LHCN-M2 (cell line): ENCODE measurements around the gene GJB5. TPM values are rescaled to one million over a fixed set of nuclear protein-coding genes. Genes with fewer than 3 reads are reported as not detected.
"Not testable (repeated sequence)": the region's sequence is repeated elsewhere in the genome, so short reads cannot be mapped to it uniquely, and the experiment has no call there.

Experiments
- DNase-seq: peaks from one replicate; pipeline ENCODE4 v3.0.0-alpha.2; 2012; ENCODE audit warnings: low read depth
- total RNA-seq: library from RNA; depleted of rRNA; stranded (reverse); fragments of >200 nt; gene quantifications from 2 replicates; pipeline ENCODE4 v1.2.3, GENCODE V29; 2014

Gene GJB5
- total RNA-seq, 1 experiment from 2014 or later, result not detected

DNA sequence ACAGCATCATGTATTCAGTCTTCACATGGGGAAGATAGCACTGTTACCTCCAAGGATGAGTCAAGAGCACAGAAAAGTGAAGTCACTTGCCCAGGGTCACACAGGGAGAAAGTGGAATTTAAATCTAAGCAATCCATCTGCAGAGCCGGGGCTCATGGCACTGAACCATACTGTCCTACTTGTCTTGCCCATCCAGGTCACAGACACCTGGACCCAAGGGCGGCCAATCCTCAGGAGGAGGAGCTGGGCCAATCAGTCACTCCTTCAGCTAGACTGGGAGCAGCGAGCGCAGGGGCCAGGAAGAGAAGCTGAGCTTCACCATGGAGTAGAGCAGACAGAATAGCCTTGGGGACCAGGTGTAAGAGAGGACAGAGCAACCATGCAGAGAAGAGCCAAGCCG is 9.2 kb upstream of the GJB5 start:
- no peak for DNase-seq

DNA sequence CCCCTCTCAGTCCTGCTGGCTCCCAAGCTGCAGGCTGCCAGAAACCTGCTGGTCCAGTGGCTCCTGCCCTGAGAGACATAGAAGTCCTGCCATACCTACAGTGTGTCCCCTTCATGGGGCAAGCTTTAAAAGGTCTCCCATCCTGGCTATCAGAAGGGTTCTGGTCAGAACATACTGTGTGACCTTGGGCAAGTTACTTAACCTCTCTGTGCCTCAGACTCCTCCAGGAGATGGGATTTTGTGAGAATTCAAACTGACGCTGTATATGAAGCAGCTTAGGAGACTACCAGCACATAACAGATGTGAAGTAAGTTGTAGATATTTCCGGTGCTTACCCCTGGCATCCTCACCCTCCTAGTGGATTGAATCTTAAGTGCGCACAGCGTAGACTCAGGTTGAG is 8.7 kb upstream of the GJB5 start:
- DNase-seq, result no peak

DNA sequence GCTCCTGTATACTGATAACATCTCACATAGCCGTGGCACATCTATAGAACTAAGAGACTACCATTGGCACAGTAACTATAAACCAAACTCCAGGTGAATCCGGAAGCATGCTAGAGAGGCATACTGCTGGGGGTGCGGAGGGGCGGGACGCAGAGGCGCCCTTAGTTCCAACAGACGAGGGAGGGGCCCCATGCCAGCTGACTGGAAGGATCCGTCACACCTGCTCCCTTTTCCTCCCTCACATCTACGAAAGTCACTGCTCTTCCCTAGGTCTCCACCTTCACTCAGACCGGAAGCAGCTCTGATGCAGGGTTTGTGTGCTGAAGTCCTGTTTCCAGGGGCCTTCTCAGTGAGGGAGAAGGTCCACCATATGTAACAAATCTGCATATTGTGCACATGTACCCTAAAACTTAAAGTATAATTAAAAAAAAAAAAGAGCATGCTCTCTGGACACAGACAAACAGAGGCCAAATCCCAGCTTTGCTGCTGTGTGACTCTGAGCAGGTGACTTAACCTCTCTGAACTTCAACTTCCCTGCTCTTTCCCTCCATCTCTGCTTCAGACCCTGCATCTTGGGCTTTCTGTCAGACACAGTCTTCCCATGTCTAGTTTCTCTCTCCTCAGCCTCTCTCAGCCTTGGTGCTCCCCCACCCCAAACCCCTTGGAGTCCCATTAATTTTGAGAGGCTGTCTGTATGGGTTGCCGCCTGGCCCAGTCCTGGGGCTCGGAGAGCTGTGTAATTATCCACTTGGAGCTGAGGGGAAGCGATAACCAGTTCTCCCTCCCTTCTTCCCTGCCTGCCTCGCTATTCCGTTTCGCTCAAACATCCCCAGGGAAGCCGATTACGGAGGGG is 7.8 kb upstream of the GJB5 start:
- no peak for DNase-seq

DNA sequence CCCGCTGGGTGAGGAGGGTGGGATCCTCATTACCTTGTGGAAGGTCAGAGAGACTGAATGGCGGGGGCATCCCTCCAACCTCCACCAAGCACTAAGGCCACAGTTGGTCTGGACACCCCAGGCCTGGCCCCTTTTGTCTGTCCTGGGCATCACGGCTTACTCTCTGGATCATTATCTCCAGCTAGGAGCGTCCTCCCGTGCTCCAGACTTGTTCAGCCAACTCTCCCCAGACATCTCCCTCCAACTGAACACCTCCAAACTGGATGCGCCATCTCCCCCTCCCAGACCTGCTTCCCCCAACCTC is 7.3 kb upstream of the GJB5 start:
- DNase-seq, result no peak

DNA sequence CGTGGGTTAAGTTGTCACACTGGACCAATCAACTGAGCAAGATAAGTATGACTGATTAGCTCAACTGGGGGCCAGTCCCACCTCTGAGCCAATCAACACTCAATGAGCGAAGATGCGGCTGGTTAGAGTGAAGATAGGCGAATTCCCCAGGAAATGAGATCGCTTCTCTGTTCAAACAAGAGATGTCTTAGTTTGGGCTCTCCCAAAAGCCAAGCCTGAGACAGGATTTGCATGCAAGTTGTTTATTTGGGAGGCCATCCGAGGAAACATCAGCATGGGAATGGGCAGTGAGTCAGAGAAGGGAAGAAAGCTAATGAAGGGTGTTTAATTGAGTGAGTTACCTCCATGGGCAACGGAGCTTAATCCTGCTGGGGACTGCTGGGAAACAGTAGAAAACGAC is 4.9 kb upstream of the GJB5 start:
- DNase-seq, result no peak

DNA sequence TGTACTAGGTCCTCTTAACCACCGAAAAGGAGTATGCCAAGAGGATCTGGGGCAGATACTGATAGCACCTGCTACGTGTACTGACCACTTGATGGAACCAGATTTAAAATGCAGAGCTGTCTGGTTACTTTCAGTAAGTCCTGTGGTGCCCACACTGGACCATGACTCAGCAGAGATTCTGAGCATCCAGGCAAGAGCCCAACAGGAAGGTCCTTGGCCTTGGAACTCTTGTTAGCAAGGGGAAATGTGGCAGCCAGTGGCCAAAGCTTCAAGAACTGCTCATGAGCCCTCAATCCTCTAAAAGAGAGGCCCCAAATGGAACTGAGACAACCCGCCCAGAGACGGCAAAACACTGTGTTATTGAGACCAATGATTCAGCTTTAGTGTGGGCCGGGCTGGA is 4.2 kb upstream of the GJB5 start:
- no peak for DNase-seq

DNA sequence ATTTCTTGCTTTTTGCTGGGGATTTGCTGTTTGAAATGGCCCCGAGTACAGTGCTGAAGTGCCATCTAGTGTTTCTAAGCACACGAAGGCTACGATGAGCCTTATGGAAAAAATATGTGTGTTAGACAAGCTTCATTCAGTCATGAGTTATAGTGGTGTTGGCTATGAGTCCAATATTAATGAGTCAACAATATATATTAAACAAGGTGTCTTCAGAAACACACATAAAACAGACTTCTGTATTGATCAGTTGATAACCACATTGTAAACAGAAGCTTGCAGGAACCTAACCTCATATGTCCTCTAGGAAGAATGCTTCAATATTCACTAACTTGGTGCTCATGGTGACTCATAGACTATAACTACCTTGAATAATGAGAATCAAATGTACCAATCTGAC is 1.7 kb upstream of the GJB5 start:
- DNase-seq, result no peak

DNA sequence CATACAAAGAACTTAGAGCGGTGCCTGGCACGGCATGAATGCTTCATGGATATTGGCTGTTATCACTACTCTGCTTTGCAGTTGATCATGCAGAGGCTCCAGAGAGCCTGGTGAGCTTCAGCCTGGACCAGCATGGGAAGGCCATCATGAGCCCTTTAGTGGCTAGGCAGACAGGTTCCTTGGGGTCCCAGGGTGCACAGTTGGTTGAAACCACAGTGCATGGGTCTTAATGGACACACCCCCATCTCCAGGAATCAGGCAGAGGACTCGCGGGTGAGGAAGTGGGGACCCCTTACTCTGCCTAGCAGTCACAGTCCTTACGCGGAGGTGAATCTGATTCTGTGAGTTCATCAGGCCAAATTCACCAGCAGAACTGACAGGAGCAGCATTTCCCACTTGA is 1.1 kb downstream of the GJB5 start:
- no peak for DNase-seq

DNA sequence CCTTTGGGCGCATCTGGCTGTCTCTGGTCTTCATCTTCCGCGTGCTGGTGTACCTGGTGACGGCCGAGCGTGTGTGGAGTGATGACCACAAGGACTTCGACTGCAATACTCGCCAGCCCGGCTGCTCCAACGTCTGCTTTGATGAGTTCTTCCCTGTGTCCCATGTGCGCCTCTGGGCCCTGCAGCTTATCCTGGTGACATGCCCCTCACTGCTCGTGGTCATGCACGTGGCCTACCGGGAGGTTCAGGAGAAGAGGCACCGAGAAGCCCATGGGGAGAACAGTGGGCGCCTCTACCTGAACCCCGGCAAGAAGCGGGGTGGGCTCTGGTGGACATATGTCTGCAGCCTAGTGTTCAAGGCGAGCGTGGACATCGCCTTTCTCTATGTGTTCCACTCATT is 2.5 kb downstream of the GJB5 start:
- no peak for DNase-seq

DNA sequence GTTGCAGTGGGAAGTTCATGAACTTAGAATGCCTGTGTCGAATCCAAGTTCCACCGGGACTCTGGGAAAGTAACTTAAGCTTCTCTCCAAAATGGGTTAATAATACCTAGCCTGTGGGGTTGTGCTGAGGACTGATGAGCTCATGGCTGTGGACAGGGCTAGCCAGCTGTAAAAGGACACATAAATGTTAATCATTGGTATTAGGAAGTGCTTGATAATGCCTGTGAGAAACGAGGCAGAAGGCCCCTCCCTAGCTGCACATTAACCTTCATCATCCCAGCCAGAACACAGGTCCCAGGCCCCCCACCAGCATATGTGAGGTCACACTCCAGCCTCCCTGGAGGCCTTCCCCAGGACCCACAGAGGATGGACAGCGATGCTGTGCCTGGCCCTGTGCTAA is 3.9 kb downstream of the GJB5 start:
- no peak for DNase-seq

DNA sequence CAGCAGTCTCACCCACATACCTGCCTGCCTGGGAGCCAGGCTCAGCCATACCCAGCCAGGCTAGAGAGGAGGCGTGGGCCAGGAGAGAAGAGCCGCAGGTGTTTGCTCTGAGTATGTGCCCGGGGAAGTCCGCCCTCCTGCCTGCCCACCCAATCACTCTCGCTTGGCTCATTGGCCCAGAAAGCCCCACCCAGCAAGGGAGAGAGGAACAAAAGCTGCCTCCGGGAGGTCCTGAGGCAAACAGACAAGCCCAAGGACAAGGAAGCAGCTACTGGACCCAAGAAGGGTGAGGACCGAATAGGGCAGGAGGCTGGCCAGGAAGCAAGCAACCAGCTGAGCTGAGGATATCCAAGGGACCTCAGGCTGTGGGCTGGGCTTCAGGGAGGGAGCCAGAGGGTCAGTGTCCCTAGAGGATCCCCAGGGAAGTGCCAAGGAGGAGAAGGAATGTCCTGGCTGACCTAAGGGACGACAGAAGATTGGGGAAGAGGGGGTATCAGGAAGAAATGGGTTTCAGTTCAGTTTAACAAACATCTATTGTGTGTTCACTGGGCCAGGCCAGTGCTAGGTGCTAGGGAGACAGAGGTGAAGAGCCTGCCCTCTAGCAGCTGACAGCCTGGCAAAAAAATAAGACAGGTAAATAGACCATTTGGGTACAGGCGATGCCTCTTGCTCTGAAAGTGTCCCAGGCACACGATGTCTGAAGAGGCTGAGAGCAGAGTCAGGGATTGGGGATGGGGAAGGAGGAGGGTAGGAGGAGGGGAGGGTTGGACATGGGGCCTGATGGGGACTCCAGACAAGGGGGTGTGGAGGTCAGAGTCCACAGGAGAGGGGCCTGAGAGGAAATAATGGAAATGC is 4.9 kb downstream of the GJB5 start, which contains the start of gene GJB4:
Gene GJB4 (plus strand): TSS at position 238 of the 855 bp plus-strand sequence. CDS start 1,515 bp downstream, outside the sequence.
- no peak for DNase-seq

DNA sequence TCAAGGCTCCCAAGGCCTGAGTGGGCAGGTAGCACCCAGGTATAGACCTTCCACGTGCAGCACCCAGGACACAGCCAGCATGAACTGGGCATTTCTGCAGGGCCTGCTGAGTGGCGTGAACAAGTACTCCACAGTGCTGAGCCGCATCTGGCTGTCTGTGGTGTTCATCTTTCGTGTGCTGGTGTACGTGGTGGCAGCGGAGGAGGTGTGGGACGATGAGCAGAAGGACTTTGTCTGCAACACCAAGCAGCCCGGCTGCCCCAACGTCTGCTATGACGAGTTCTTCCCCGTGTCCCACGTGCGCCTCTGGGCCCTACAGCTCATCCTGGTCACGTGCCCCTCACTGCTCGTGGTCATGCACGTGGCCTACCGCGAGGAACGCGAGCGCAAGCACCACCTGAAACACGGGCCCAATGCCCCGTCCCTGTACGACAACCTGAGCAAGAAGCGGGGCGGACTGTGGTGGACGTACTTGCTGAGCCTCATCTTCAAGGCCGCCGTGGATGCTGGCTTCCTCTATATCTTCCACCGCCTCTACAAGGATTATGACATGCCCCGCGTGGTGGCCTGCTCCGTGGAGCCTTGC is 6.4 kb downstream of the GJB5 start:
- no peak for DNase-seq

DNA sequence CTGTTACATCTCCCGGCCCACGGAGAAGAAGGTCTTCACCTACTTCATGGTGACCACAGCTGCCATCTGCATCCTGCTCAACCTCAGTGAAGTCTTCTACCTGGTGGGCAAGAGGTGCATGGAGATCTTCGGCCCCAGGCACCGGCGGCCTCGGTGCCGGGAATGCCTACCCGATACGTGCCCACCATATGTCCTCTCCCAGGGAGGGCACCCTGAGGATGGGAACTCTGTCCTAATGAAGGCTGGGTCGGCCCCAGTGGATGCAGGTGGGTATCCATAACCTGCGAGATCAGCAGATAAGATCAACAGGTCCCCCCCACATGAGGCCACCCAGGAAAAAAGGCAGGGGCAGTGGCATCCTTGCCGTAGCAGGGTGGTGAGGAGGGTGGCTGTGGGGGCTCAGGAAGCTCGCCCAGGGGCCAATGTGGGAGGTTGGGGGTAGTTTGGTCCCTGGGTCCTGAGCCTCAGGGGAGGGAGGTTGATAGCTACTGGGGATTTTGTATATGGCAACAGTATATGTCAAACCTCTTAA is 7.0 kb downstream of the GJB5 start:
- no peak for DNase-seq

DNA sequence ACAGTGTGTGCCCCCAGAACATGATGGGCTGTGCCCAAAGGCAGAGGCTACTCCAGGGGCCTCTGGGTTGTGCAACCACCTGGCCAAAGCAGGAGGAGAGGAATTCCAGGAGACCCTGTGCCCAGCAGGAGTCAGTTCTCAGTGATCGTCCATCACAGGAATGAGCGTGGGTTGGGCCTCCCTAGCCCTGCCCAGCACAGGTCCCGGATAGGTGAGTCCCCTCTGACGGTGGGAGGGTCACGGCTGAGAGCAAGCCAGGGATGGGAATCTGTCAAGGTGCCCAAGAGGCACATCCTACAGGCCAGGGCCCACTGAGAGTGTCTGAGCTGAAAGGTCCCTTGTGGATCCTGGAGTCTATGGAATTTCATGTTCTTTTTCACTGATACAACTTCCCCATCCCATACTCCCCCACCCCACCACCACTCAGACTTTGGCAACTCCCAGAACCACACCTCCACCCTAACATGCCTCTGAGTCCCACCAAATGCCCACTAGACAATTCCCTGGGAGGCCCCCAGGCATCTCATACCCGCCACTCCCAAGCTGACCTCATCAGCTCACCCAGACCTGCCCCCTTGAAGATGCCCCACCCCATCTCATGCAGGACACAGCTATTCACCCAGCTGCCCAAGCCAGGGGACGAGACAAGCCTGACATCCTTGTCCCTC is 7.8 kb downstream of the GJB5 start:
- no peak for DNase-seq

DNA sequence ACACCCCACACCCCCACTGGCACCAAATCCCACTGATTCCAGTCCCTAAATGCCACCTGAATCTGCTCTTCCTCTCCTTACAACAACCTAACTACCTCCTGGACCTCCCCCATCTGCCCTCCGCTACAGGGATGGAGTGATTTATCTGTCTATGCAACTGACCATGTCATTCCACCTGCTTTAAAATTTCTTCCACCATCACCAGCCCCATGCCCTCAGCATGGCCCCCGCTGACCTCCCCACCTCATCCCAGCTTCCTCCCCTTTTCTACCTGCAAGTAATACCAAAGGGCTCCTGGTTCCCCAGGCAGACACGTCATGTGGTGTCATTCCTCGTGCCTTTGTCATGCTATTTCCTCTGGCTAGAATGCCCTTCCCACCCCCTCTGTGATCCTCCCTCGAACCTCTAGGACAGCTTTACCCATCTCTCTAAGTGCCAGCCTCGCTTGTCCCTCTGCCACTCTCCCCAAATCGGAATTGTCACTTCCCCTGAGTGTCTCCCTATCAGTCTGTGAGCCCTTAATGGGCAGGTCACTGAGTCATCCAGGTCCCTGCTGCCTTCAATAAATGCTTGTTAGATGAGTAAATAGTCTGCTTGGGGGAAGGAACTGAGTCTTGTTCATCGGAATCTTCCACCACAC is 8.4 kb downstream of the GJB5 start:
- DNase-seq, result no peak

DNA sequence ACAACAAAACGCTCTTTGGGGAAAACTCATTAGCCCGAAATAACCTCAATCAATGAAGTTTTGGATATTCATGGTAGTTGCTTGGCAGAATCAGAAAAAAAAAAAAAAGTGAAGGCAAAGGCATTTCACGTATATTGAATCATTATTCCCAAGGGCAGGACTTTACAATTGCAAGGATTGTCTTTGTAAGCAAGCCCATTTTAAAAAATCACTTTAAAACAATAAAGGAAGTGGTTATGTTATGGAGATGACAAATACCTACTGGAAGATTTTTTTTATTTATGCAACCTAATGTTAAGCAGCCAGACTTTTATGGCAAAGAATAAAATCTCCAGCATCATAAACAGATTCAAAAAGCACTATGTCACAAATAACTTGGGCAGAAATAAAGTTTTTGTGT is 14.0 kb downstream of the GJB5 start:
- no peak for DNase-seq

DNA sequence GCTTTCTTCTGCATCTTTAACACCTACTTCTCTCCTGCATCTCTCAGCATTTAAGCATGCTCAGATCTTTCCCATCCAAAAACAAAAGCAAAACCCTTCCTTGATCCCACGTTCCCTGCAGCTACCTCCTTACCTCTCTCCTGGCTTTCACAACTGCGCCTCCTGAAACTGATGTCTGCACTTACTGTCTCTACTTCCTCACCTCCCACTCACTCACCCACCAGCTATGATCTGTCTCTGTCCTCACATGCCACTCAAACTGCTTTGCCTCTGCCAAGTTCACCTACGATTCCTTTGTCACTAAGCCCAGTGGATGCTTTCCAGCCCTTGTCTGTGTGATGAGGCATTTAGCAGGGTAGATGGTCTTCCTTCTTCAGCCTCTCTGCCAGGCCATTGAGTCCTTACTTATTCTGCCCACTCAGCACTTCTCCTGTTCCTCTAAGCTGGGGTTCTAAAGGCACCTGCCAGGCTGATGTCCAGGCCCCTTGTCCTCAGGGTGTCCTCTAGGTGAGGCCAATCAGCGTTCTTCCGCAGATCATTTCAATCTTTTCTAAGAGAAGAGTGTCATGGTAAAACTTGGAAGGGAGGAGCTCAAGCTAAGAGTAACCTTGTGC is 16.2 kb downstream of the GJB5 start:
- no peak for DNase-seq

DNA sequence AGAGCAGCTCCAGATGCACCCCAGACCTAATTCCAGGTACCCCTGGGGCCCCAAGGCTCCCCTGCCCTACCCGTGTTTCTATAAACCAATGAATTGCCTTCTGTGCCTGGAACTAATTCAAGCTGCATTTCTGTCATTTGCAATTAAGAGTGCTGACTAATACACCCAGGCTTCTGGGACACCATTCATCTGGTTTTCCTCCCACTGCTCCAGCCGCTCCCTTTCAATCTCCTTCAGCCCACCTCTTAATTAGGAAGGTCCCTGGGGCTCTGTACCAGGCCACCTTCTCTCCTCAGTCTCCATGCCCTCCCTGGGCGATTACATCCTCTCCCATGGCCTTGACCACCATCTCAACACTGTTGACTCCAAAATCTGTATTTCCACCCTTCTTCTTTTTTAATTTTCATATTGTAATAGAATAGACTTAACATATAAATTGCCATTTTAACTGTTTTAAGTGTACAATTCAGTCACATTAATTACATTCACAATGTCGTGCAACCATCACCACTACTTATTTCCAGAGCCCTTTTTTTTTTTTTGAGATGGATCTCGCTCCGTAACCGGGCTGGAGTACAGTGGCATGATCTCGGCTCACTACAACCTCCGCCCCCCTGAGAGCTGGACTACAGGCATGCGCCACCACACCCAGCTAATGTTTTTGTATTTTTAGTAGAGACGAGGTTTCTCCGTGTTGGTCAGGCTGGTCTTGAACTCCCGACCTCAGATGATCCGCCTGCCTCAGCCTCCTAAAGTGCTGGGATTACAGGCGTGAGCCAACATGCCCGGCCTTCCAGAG is 16.9 kb downstream of the GJB5 start:
- DNase-seq, result no peak

DNA sequence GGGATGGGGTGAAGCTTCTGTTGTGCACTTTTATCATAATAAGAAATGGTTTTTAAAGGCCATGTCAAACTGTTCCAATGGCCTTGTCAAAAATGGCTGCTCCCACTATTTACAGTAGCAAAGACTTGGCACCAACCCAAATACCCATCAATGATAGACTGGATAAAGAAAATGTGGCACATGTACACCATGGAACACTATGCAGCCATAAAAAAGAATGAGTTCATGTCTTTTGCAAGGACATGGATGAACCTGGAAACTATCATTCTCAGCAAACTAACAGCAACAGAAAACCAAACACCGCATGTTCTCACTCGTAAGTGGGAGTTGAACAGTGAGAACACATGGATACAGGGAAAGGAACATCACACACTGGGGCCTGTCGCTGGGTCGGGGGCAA is 18.3 kb downstream of the GJB5 start:
- DNase-seq, result not testable (repeated sequence)

DNA sequence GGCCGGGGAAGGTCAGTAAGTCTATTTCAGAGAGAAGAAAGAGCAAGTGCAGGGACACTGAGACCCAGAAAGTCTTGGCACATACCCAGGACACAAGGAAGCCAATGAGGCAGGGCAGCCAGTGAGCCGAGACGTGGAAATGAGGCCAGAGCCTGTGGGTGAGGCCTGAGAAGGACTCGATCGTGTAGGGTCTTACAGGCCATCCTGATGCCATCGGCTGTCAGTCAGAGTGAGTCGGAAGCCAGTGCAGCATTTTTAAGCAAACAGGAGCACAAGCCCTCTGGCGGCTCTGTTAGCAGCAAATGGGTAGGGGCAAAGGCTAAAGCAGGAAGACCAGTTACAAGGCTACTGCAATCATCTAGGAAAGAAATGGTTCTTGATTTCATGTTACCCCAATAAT is 20.1 kb downstream of the GJB5 start:
- DNase-seq, result no peak
